Prostate gland (tissue), 2 donors: ENCODE measurements around the gene UST.

Experiments used
- POLR2A ChIP-seq: fragments of 450-650 bp; IDR thresholded peaks from one replicate; pipeline ENCODE4 v1.6.1; 2016; ENCODE audit warnings: antibody characterized with exemption, mild to moderate bottlenecking
- TF ChIP-seq, protein P1 (sequence below), 4 experiments: fragments of 200-600 bp in 2 of 4; fragments of 450-650 bp in 2 of 4; sonication (generic) in 2 of 4; IDR thresholded peaks; 1 replicate in 3 of 4; 2 replicates in 1 of 4; pipeline ENCODE4 v1.5.1; 2016 to 2019; ENCODE audit warnings: antibody characterized with exemption in 4 of 4, mild to moderate bottlenecking in 2 of 4, moderate library complexity in 2 of 4

DNA sequence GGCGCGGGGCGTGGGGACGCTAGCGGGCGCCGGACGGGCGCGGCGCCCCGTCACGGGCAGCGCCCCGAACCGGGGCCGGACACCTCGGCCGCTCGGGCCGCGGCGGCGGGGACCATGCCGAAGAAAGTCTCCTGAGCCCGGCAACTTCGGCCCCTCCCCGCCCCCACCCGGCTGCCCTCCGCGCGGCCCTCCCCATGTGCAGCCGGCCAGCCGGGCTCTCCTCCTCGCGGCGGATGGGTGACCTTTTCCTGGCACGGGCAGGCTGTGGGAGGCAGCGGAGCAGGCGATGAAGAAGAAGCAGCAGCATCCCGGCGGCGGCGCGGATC, 278 bp downstream of the UST start:
- TF ChIP-seq, protein P1, sequence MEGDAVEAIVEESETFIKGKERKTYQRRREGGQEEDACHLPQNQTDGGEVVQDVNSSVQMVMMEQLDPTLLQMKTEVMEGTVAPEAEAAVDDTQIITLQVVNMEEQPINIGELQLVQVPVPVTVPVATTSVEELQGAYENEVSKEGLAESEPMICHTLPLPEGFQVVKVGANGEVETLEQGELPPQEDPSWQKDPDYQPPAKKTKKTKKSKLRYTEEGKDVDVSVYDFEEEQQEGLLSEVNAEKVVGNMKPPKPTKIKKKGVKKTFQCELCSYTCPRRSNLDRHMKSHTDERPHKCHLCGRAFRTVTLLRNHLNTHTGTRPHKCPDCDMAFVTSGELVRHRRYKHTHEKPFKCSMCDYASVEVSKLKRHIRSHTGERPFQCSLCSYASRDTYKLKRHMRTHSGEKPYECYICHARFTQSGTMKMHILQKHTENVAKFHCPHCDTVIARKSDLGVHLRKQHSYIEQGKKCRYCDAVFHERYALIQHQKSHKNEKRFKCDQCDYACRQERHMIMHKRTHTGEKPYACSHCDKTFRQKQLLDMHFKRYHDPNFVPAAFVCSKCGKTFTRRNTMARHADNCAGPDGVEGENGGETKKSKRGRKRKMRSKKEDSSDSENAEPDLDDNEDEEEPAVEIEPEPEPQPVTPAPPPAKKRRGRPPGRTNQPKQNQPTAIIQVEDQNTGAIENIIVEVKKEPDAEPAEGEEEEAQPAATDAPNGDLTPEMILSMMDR (IDR thresholded peaks at IDR 0.05) = no peak
- TF ChIP-seq POLR2A = no peak
